Neural progenitor cell (in vitro differentiated cells): Measurements from ENCODE around the gene BTAF1. TPM values are rescaled to one million over a fixed set of nuclear protein-coding genes. Genes with fewer than 3 reads are reported as not detected.

Source experiments
- DNase-seq: peaks from one replicate; pipeline ENCODE4 v3.0.0-alpha.2; 2016; ENCODE audit warnings: low spot score
- H2AFZ ChIP-seq: fragments of 200-600 bp; sonication (generic); replicated peaks from 2 replicates; pipeline ENCODE4 v1.6.1; 2016; ENCODE audit warnings: antibody characterized with exemption
- H3F3A ChIP-seq: fragments of 200-600 bp; sonication (generic); 2 replicates; pipeline ENCODE4 v1.6.1; 2016; ENCODE audit warnings: antibody characterized with exemption, low read depth
- H3K27ac ChIP-seq: fragments of 200-600 bp; sonication (generic); 2 replicates; pipeline ENCODE4 v1.5.1; 2016; ENCODE audit warnings: mild to moderate bottlenecking
- H3K27me3 ChIP-seq: fragments of 200-600 bp; sonication (generic); 2 replicates; pipeline ENCODE4 v1.6.1; 2016; ENCODE audit warnings: mild to moderate bottlenecking, moderate library complexity
- H3K36me3 ChIP-seq: fragments of 200-600 bp; sonication (generic); 2 replicates; pipeline ENCODE4 v1.5.1; 2016
- H3K4me1 ChIP-seq: fragments of 200-600 bp; sonication (generic); 2 replicates; pipeline ENCODE4 v1.6.1; 2016; ENCODE audit warnings: mixed run types
- H3K4me2 ChIP-seq: fragments of 200-600 bp; sonication (generic); 2 replicates; pipeline ENCODE4 v1.6.1; 2016
- H3K4me3 ChIP-seq: fragments of 200-600 bp; sonication (generic); 2 replicates; pipeline ENCODE4 v1.5.1; 2016
- H3K79me2 ChIP-seq: fragments of 200-600 bp; sonication (generic); 2 replicates; pipeline ENCODE4 v1.6.1; 2016; ENCODE audit warnings: low read depth
- H3K9ac ChIP-seq: fragments of 200-600 bp; sonication (generic); 2 replicates; pipeline ENCODE4 v1.6.1; 2016
- H3K9me3 ChIP-seq: fragments of 200-600 bp; sonication (generic); 2 replicates; pipeline ENCODE4 v1.5.1; 2016; ENCODE audit warnings: low read depth
- H4K20me1 ChIP-seq: fragments of 200-600 bp; sonication (generic); 2 replicates; pipeline ENCODE4 v1.6.1; 2016; ENCODE audit warnings: low read depth
- H3K27ac Mint-ChIP-seq: 3 replicates; pipeline ENCODE4 v1.8.0; 2021; ENCODE audit warnings: mixed read lengths
- H3K27me3 Mint-ChIP-seq: 2 replicates; pipeline ENCODE4 v1.8.0; 2022; ENCODE audit warnings: low read depth, mild to moderate bottlenecking, inconsistent platforms, moderate library complexity, mixed read lengths; ENCODE audit not compliant: insufficient read depth
- H3K36me3 Mint-ChIP-seq: 3 replicates; pipeline ENCODE4 v1.8.0; 2021; ENCODE audit warnings: mixed read lengths
- H3K4me1 Mint-ChIP-seq: 3 replicates; pipeline ENCODE4 v1.8.0; 2021; ENCODE audit warnings: mixed read lengths
- H3K4me3 Mint-ChIP-seq: 3 replicates; pipeline ENCODE4 v1.8.0; 2021; ENCODE audit warnings: mild to moderate bottlenecking, moderate library complexity, mixed read lengths
- H3K9me3 Mint-ChIP-seq: 3 replicates; pipeline ENCODE4 v1.8.0; 2020; ENCODE audit warnings: mixed read lengths
- EZH2 ChIP-seq: fragments of 200-600 bp; sonication (generic); IDR thresholded peaks from 2 replicates; pipeline ENCODE4 v1.6.1; 2017; ENCODE audit warnings: antibody characterized with exemption, mild to moderate bottlenecking, moderate library complexity
- EZH2phosphoT487 ChIP-seq: fragments of 200-600 bp; sonication (generic); IDR thresholded peaks from 2 replicates; pipeline ENCODE4 v1.6.1; 2017; ENCODE audit warnings: antibody characterized with exemption
- total RNA-seq: library from RNA; depleted of rRNA; stranded (reverse); fragments of >200 nt; gene quantifications from 2 replicates; pipeline ENCODE4 v1.2.3, GENCODE V29; 2015; ENCODE audit warnings: low replicate concordance
- TF ChIP-seq, protein P1 (sequence below): fragments of 200-600 bp; sonication (generic); IDR thresholded peaks from 2 replicates; pipeline ENCODE4 v1.5.1; 2017; ENCODE audit warnings: antibody characterized with exemption, mild to moderate bottlenecking

Gene BTAF1
- total RNA-seq, 1 donor from 2014 or later = 127 TPM

DNA sequence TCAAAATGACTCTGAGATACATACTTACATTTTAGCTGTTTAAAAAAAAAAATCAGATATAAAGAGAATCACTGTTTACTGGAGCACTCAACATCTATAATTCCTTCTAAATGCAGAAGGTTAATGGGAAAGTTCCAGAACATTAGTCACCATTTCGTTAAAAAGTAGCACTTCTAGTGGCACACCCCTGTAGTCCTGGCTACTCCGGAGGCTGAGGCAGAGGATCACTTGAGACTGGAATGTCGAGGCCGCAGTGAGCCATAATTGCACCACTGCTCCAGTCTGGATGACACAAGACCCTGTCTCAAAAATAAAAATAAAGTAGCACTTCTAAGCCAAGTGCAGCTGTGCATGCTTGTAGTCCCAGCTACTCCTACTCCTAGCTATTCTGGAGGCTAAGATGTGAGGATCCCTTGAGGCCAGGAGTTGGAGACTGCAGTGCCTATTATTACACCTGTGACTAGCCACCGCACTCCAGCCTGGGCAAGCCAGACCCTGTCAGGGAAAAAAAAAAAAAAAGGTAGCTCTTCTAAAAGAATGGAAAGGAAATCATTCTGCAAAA lies 16.5 kb upstream of the BTAF1 start:
- H3K27ac Mint-ChIP-seq = peak overlapping the region; percentile 26
- H3K4me3 Mint-ChIP-seq = peak overlapping the region; percentile 91
- no peak for DNase-seq
- Histone ChIP-seq H2AFZ (no peak overlapping the region), H3K79me2 (peaks cover 33% of the 10 kb centered on the region), H3K4me2 (peak overlapping the region; percentile 79), H3K36me3 (peaks cover 8% of the 10 kb centered on the region), H3K27me3 (no peaks in the 10 kb centered on the region), H3K4me1 (peaks cover 15% of the 10 kb centered on the region), H3K9ac (no peak overlapping the region), H3F3A (peaks cover 45% of the 10 kb centered on the region), H4K20me1 (peaks cover 5% of the 10 kb centered on the region), H3K4me3 (peak overlapping the region; percentile 97), H3K27ac (no peak overlapping the region), H3K9me3 (no peaks in the 10 kb centered on the region)
- H3K4me1 Mint-ChIP-seq = peaks cover 38% of the 10 kb centered on the region
- peaks cover 2% of the 10 kb centered on the region for H3K27me3 Mint-ChIP-seq
- peaks cover 2% of the 10 kb centered on the region for H3K9me3 Mint-ChIP-seq
- TF ChIP-seq, protein P1, sequence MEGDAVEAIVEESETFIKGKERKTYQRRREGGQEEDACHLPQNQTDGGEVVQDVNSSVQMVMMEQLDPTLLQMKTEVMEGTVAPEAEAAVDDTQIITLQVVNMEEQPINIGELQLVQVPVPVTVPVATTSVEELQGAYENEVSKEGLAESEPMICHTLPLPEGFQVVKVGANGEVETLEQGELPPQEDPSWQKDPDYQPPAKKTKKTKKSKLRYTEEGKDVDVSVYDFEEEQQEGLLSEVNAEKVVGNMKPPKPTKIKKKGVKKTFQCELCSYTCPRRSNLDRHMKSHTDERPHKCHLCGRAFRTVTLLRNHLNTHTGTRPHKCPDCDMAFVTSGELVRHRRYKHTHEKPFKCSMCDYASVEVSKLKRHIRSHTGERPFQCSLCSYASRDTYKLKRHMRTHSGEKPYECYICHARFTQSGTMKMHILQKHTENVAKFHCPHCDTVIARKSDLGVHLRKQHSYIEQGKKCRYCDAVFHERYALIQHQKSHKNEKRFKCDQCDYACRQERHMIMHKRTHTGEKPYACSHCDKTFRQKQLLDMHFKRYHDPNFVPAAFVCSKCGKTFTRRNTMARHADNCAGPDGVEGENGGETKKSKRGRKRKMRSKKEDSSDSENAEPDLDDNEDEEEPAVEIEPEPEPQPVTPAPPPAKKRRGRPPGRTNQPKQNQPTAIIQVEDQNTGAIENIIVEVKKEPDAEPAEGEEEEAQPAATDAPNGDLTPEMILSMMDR = no peak
- no peak for TF ChIP-seq EZH2phosphoT487
- TF ChIP-seq EZH2 = no peak
- H3K36me3 Mint-ChIP-seq = peaks cover 43% of the 10 kb centered on the region

DNA sequence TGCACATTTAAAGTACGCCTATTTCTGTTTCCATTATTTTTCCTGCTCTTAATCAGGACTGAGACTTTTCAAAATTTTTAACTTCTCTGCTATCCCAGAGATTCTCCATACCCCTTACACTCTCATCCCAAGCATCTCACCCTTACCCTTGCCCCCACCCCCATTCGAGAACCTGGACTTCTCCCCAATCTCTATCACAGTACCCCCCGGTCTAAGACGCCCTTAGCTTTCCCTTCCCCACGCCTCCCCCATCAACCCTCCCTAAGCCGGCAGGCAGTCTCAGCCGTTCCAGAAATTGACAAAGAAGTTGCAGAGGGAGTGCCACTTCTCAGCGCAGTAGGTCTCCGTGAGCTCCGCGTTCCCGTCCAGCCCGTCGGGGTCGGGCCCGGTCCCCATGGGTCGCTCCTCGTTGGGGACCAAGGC lies 15.6 kb upstream of the BTAF1 start:
- TF ChIP-seq EZH2 = no peak
- TF ChIP-seq, protein P1 = no peak
- no peak for TF ChIP-seq EZH2phosphoT487
- Histone ChIP-seq H3K9ac (peak overlapping the region; percentile 73), H3K79me2 (peaks cover 33% of the 10 kb centered on the region), H3K4me1 (peaks cover 11% of the 10 kb centered on the region), H4K20me1 (peaks cover 5% of the 10 kb centered on the region), H3F3A (peaks cover 38% of the 10 kb centered on the region), H3K4me3 (peak overlapping the region; percentile 97), H3K9me3 (no peaks in the 10 kb centered on the region), H2AFZ (peak overlapping the region; percentile 95), H3K4me2 (peak overlapping the region; percentile 79), H3K27me3 (no peaks in the 10 kb centered on the region), H3K36me3 (peaks cover 8% of the 10 kb centered on the region), H3K27ac (no peak overlapping the region)
- peak; percentile 57 for DNase-seq
- Mint-ChIP-seq H3K4me1 (peaks cover 34% of the 10 kb centered on the region), H3K27me3 (peaks cover 2% of the 10 kb centered on the region), H3K9me3 (peaks cover 2% of the 10 kb centered on the region), H3K27ac (peak overlapping the region; percentile 26), H3K36me3 (peaks cover 43% of the 10 kb centered on the region), H3K4me3 (peak overlapping the region; percentile 91)

GRCh38 chr10:91908337-91909116 lies 15.0 kb upstream of the BTAF1 start:
- H3K36me3 Mint-ChIP-seq = peaks cover 43% of the 10 kb centered on the region
- peaks cover 34% of the 10 kb centered on the region for H3K4me1 Mint-ChIP-seq
- H3K27ac Mint-ChIP-seq = peak overlapping the region; percentile 93

More at GRCh38 chr10:91908337-91909116, 15.0 kb upstream of the BTAF1 start:
- peak; percentile 94 for DNase-seq
- Histone ChIP-seq H4K20me1 (peaks cover 5% of the 10 kb centered on the region), H3K27ac (peak overlapping the region; percentile 13), H3K36me3 (peaks cover 8% of the 10 kb centered on the region), H3K9ac (peak overlapping the region; percentile 73), H3K4me2 (peak overlapping the region; percentile 79), H3K4me1 (peaks cover 11% of the 10 kb centered on the region), H3K9me3 (no peaks in the 10 kb centered on the region), H2AFZ (peak overlapping the region; percentile 95), H3F3A (peaks cover 40% of the 10 kb centered on the region), H3K27me3 (no peaks in the 10 kb centered on the region), H3K79me2 (peaks cover 33% of the 10 kb centered on the region), H3K4me3 (peak overlapping the region; percentile 97)
- peak; percentile 39 for TF ChIP-seq EZH2phosphoT487
- TF ChIP-seq, protein P1 = peak; percentile 58
- peak; percentile 47 for TF ChIP-seq EZH2
- H3K4me3 Mint-ChIP-seq = peak overlapping the region; percentile 96
- peaks cover 2% of the 10 kb centered on the region for H3K9me3 Mint-ChIP-seq
- H3K27me3 Mint-ChIP-seq = peaks cover 2% of the 10 kb centered on the region
